Lower lobe of right lung (tissue), 2 donors: ENCODE data around the gene NEIL3. TPM values are rescaled to one million over a fixed set of nuclear protein-coding genes. Genes with fewer than 3 reads are reported as not detected.

Source experiments
- ATAC-seq, 2 donors: fragments of 200-7000 bp; cut with Tn5 transposase; one replicate each; pipeline ENCODE4 v1.9.1; 2020 to 2022; ENCODE audit warnings: mild to moderate bottlenecking in 2 of 2, moderate library complexity in 2 of 2
- DNase-seq: peaks from one replicate; pipeline ENCODE4 v3.0.0-alpha.2; 2020
- H3K27ac ChIP-seq: fragments of 200-600 bp; one replicate; pipeline ENCODE4 v1.8.0; 2022
- H3K27me3 ChIP-seq: fragments of 200-600 bp; one replicate; pipeline ENCODE4 v1.8.0; 2022; ENCODE audit warnings: low read depth
- H3K36me3 ChIP-seq: fragments of 200-600 bp; one replicate; pipeline ENCODE4 v1.8.0; 2022; ENCODE audit warnings: mild to moderate bottlenecking
- H3K4me1 ChIP-seq: fragments of 200-600 bp; one replicate; pipeline ENCODE4 v1.8.0; 2022
- H3K4me3 ChIP-seq: fragments of 200-600 bp; one replicate; pipeline ENCODE4 v1.8.0; 2022; ENCODE audit warnings: mild to moderate bottlenecking
- H3K9me3 ChIP-seq: fragments of 200-600 bp; one replicate; pipeline ENCODE4 v1.8.0; 2022
- CTCF ChIP-seq: fragments of 200-600 bp; IDR thresholded peaks from one replicate; pipeline ENCODE4 v1.8.0; 2022; ENCODE audit warnings: antibody characterized with exemption, mild to moderate bottlenecking
- intact Hi-C: fragments of 100-400 bp; cut with DNase I; formaldehyde crosslinking; loops from one replicate; pipeline ENCODE4 v1.11.0; 2022
- total RNA-seq: library from RNA; stranded (reverse); fragmentation: NEBNext Ultra II Directional; extraction: Animal tissue kit (Norgen Biotek cat#: 25700); gene quantifications from one replicate; pipeline ENCODE4 v1.2.1, GENCODE V29; 2021
- donor health status: DM: no; HTN: yes; CAD: no; lungs with severe emphysema.

Gene NEIL3
- total RNA-seq, 1 donor from 2014 or later: 1.1 TPM

- no peak overlapping the region for H3K4me3 ChIP-seq
- no peak overlapping the region for H3K27ac ChIP-seq
- no peaks in the 10 kb centered on the region for H3K27me3 ChIP-seq
- DNase-seq (no peak), ATAC-seq (no peak)
- no peaks in the 10 kb centered on the region for H3K36me3 ChIP-seq
- H3K9me3 ChIP-seq: no peaks in the 10 kb centered on the region
- intact Hi-C loops: no loop called here
- no peak for TF ChIP-seq CTCF
- no peaks in the 10 kb centered on the region for H3K4me1 ChIP-seq
Observed at GRCh38 chr4:177322881-177323280, 13.2 kb downstream of the NEIL3 start.

GRCh38 chr4:177323416-177323815 is 13.7 kb downstream of the NEIL3 start:
- ATAC-seq: no peak
- Histone ChIP-seq H3K9me3 (no peaks in the 10 kb centered on the region), H3K27ac (no peak overlapping the region), H3K4me3 (no peak overlapping the region), H3K27me3 (no peaks in the 10 kb centered on the region), H3K36me3 (no peaks in the 10 kb centered on the region), H3K4me1 (no peaks in the 10 kb centered on the region)
- no peak for DNase-seq
- TF ChIP-seq CTCF: no peak
- intact Hi-C loops: no loop called here

- DNase-seq (no peak), ATAC-seq (no peak)
- Histone ChIP-seq H3K27ac (no peak overlapping the region), H3K9me3 (peaks cover 6% of the 10 kb centered on the region), H3K27me3 (no peaks in the 10 kb centered on the region), H3K4me3 (no peak overlapping the region), H3K36me3 (no peaks in the 10 kb centered on the region), H3K4me1 (no peaks in the 10 kb centered on the region)
- TF ChIP-seq CTCF: no peak
- intact Hi-C loops: no loop called here
Observed at GRCh38 chr4:177332119-177332518, 22.4 kb downstream of the NEIL3 start.

GRCh38 chr4:177339477-177340374 is 30.1 kb downstream of the NEIL3 start:
- Histone ChIP-seq H3K4me1 (no peaks in the 10 kb centered on the region), H3K36me3 (no peaks in the 10 kb centered on the region), H3K27me3 (no peaks in the 10 kb centered on the region), H3K4me3 (no peak overlapping the region), H3K9me3 (no peaks in the 10 kb centered on the region), H3K27ac (no peak overlapping the region)
- peak; percentile 72 to 73 for ATAC-seq
- peak; percentile 60 for TF ChIP-seq CTCF
- intact Hi-C loops: no loop called here
- DNase-seq: no peak

DNA sequence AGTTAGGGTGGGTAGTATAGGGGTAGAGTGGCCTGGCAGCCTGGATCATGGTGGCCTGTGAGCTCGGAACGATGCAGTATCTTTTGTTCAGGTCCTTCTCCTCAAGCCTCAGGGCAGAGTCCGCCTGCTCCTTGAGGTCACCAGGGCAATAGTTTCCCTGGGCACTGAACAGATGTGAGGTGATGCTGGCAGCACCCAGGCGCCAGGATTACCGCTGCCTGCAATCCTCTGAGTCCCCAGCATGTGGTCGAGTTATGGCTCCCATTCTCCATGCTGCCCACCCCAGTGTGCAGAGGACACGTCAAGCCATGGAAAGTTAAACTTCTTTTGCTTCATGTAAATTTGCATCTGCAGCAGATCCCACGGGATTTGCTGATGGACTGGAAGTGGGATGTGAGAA is 38.7 kb downstream of the NEIL3 start:
- no peaks in the 10 kb centered on the region for H3K9me3 ChIP-seq
- no peaks in the 10 kb centered on the region for H3K36me3 ChIP-seq
- ATAC-seq (no peak), DNase-seq (no peak)
- TF ChIP-seq CTCF: no peak
- intact Hi-C loops: no loop called here
- H3K4me1 ChIP-seq: no peaks in the 10 kb centered on the region
- no peak overlapping the region for H3K4me3 ChIP-seq
- H3K27ac ChIP-seq: no peak overlapping the region
- H3K27me3 ChIP-seq: no peaks in the 10 kb centered on the region
